ENCODE results near the gene SSH3.
A peak's percentile ranks its signal among the peaks of the same experiment; 100 is the strongest.

SSH3 gene

DNA sequence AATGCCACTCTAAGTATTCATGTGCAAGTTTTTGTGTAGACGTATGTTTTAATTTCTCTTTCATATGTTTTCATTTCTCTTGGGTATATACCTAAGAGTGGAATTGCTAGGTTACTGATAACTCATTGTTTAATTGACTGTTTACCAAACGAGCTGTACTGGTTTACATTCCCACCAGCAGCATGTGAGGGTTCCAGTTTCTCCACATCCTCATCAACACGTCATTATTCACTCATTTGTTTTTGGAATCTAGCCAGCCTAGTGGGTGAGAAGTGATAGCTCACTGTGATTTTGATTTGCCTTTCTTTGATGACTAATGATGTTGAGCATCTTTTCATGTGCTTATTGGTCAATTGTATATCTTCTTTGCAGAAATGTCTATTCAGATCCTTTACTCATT is 10.2 kb upstream of the SSH3 start:
- peak; percentile 55 for DNase-seq

DNA sequence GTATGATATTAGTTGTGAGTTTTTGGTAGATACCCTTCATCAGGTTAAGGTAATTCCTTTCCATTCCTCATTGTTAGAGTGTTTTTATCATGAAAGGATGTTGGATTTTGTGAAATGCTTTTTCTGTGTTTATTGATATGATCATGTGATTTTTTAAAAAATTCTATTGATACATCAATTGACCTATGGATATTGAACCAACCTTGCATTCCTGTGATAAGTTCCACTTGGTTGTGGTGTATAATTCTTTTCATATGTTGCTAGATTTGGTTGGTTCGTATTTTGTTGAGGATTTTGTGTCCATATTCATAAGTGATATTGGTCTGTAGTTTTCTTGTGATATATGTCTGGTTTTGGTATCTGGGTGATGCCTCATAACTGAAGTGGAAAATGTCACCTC is 7.5 kb upstream of the SSH3 start:
- peak; percentile 50 for DNase-seq

DNA sequence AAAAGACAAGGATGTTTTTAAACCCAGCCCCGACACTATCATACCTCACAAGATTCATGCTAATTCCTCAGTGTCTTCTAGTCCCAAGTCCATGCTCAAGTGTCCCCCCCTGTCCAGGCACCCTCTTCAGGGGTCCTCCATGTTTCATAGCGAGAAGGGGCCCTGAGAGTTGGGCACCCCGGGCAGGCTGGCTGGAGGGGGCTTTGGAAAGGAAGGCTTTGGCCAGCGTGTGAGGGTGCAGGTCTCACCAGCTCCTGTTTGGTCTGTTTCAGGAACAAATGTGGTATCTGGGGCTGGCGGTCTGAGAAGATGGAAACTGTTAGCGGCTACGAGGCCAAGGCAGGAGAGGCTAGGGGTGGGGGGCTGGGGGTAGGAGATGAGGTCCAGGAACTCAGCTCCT is 4.5 kb upstream of the SSH3 start:
- no peak for DNase-seq

DNA sequence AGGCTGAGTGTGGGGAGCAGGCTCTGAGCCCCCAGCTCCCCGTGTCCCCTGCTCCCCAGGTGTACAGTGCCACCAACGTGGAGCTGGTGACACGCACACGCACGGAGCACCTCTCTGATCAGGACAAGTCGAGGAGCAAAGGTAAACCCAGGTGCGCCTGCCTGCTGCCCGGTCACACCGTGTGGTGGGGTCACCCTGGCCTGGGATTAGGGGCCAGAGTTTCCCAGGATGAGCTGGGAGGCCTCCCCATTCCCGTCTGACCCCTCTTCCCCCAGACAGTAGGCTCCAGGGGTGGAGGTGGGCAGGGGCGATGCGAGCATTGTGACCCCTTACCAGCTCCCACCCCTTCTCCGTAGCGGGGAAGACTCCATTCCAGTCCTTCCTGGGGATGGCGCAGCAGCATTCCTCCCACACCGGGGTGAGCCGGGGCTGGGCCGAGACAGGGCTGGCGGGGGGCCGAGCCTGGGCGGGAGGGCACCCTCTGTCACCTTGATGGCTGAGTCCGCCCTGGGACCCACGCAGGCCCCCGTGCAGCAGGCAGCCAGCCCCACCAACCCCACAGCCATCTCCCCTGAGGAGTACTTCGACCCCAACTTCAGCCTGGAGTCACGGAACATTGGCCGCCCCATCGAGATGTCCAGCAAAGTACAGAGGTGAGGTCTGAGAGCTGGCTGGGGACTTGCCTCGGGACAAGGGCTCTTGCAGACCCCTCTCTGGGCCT is 3.7 kb upstream of the SSH3 start:
- no peak for DNase-seq

DNA sequence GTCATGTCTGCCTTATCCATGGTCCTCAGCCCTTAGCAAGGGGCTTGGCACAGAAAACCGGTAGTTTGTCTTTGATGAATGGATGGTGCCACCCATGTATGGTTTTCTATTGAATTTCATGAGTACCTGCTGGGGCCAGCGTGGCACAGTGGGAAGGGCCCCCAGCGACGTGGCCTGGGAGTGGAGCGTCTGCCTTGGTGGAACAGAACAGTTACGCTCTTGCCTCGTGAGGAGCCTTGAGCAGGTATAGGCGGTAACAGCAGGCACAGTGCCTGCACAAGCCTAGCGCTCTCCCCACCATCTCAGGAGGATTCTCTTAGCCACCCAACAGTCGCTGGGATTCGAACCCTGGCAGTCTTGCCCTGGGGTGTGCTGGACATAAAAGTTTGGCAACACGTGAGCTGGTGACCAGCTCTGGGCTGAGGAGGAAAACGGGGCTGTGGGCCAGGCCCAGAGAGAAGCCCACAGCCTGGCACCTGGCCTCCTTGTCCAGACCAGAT is 3.0 kb upstream of the SSH3 start:
- no peak for DNase-seq

DNA sequence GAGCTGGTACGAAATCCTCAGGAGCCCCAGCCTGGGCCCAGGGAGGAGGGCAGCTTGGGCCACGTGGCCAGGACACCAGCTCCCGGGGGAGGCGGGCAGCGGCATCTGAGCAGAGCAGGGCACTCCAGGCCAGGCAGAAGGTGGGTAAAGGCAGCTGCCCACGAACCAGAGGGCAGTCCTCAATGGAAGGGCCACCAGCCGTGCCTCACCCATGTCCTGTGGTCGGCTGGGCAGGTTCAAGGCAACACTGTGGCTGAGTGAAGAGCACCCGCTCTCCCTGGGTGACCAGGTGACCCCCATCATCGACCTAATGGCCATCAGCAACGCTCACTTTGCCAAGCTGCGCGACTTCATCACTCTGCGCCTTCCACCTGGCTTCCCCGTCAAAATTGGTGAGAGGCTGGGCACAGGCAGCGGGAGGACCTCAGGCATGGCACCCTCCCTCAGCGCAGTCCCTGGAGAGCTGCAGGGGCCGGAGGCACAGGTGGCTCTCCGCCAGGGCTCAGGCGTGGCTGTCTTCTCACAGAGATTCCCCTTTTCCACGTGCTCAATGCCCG is 2.5 kb upstream of the SSH3 start:
- DNase-seq = no peak

DNA sequence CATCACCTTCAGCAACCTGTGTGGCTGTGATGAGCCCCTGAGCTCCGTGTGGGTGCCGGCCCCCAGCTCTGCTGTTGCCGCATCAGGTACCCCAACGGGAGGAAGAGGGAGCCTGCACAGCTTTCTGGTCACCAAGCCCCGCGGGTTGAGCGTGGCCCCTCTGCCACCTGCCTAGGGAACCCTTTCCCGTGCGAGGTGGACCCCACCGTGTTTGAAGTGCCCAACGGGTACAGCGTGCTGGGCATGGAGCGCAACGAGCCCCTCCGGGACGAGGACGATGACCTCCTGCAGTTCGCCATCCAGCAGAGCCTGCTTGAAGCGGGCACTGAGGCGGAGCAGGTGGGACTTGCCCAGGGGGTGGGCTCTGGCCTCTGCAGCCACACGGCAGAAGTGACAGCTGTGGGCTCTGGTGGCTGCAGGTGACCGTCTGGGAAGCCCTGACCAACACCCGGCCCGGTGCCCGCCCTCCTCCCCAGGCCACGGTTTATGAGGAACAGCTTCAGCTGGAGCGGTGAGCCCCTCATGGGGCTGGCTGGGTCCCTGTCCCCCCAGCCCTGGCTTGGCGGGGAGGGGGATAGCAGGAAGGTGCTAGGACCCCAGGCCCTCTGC is 1.9 kb upstream of the SSH3 start:
- DNase-seq = no peak

DNA sequence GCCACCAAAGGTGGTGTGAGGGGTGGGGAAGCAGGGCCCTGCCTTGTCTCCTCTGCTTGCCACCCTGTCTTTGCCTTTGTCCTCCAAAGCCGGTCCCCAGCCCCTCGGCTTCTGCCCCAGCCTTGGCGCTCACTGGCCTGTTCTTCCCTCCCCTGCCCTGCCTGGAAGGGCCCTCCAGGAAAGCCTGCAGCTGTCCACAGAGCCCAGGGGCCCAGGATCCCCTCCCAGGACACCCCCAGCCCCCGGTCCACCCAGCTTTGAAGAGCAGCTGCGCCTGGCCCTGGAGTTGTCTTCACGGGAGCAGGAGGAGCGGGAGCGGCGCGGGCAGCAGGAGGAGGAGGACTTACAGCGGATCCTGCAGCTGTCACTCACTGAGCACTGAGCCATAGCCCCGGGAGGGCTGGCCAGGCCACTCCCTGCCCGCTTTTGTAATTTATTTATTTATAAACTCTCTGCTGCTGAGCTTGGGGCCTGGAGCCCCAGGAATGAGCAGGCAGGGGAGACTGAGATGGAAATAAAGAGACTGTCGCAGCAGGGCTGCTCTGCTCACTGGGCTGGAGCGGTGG is 1.3 kb upstream of the SSH3 start:
- DNase-seq = no peak

DNA sequence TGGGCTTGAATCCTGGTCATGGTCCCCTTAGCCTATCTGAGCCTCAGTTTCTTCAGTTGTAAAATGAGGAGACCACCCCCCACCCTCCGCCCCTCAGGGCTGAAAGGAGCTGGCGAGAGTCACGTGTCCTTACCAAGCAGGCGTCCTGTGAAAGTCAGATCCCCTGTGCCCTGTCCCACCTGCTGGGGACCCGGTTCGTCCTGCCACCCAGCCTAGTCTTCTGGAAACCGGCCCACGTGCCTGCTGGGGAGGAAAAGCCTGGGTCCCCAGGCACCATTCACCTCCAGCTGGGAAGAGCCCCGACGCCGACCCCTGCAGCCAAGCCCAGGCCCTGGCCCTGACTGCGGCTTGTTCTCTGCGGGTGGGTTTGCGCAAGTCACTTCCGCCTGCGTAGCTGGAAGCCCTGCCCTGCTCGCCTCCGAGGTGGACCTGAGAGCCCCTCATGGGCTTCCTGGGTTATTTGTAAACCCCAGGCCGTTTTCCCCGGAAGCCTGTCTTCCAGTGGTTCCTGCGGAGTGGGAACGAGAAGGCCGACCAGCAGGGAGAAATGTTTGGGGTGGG is 679 bp upstream of the SSH3 start:
- DNase-seq = peak; percentile 86

DNA sequence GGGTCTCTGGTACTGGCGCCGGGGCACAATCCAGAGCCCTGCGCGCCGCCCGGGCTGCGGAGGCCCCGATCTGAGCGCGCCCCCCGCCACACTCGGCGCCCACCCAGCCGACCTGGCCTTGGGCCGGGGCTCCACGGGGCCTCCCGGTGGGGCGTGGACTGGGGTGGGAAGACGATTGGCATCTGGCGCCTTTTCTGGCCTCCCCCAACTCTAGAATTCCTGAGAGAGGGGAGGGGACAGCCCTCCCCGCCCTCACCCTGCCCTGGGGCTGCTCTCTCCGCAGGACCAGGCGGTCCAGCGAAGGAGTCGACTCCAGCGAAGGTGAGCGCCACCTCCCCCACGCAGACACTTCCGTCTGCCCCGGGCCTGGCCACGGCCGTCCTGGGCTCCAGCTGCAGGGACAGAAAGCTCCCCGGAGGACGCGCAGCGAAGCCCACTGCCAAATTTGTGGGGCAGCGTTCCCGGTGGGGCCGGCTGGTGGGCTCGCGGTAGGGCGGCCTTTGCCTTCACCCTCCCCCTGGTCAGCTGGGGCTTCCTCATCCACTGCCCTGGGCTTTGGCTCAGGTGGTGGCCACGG is 593 bp downstream of the SSH3 start:
- DNase-seq = peak; percentile 49

DNA sequence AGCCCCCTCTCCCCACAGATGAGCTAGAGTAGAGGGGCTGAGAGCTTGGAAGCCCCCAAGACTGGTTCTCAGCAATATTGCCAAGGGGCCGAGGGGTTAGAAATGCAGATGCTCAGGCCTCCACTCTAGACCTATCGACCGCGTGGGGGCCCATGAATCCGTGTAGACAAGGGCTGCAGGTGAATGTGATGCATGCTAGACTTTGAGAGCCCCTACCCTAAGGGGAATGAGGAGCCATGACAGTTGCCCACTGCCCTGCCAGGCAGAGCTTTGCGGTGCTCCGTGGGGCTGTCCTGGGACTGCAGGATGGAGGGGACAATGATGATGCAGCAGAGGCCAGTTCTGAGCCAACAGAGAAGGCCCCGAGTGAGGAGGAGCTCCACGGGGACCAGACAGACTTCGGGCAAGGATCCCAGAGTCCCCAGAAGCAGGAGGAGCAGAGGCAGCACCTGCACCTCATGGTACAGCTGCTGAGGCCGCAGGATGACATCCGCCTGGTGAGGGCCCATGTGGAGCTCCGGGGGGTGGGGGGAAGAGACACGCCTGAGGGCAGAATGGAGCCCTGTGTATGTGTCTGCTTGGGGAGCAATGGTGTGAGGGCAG is 1.3 kb downstream of the SSH3 start:
- no peak for DNase-seq

DNA sequence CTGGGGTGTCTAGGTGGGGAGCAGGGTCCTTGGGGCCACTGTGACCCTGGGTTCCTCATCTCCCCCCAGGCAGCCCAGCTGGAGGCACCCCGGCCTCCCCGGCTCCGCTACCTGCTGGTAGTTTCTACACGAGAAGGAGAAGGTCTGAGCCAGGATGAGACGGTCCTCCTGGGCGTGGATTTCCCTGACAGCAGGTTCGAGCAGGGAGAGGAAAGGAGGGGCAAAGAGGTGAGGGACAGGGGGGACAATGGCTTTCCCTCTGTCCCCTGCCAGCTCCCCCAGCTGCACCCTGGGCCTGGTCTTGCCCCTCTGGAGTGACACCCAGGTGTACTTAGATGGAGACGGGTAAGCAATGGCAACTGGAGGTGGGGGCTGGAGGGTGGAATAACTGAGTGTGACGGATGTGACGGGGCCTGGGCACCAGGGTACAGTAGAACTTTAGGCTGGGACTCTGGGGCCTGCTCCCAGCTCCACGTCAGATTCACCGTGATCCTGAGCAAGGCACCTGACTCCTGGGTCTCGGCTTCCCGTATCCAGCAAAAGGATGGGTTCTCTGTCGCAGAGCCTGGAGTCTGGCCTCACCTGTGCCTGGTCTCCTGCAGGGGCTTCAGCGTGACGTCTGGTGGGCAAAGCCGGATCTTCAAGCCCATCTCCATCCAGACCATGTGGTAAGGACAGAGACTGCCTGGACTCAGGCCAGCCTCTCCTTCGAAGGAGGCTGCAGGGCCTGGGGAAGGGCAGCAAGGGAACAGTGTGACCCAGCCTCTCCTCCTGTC is 3.6 kb downstream of the SSH3 start:
- no peak for DNase-seq

DNA sequence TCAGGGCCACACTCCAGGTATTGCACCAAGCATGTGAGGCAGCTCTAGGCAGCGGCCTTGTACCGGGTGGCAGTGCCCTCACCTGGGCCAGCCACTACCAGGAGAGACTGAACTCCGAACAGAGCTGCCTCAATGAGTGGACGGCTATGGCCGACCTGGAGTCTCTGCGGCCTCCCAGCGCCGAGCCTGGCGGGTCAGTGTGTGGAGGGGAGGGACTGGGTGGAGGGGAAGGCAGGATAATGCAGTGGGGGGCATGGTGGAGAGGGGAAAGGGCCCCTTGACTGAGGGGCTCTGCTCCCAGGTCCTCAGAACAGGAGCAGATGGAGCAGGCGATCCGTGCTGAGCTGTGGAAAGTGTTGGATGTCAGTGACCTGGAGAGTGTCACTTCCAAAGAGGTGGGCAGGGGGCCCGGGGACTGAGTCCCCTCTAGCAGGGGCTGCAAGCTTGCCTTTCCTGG is 4.2 kb downstream of the SSH3 start:
- no peak for DNase-seq

DNA sequence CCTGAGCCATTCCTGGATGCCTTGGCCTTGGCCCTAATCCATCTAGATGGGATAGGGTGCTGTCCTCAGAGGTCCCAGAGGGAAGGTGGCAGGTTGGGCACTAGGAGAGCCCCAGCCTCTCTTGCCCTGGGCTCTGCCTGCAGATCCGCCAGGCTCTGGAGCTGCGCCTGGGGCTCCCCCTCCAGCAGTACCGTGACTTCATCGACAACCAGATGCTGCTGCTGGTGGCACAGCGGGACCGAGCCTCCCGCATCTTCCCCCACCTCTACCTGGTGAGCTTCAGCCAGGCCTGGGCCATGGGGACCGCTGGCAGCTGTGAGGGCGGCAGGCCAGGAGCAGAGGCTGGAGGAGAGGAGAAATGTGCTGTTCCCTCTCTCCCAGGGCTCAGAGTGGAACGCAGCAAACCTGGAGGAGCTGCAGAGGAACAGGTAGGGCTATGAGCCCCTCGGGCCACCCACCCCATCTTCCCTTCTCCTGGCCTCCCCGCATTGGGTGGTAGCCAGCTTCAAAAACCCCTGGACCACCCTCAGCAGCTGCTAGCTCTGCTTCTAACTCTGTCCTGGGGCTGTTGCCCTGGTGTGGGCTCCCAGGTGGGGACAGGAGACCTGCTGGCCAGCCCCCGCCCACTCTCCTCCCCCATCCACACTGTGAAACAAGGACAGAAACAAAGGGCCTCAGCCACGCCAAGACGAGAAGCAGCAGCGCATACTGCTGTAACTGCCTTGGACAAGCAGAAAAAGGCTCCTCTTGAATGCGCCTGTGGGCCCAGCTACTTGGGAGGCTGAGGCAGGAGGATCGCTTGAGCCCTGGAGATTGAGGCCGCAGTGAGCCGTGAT is 4.9 kb downstream of the SSH3 start:
- DNase-seq = no peak

DNA sequence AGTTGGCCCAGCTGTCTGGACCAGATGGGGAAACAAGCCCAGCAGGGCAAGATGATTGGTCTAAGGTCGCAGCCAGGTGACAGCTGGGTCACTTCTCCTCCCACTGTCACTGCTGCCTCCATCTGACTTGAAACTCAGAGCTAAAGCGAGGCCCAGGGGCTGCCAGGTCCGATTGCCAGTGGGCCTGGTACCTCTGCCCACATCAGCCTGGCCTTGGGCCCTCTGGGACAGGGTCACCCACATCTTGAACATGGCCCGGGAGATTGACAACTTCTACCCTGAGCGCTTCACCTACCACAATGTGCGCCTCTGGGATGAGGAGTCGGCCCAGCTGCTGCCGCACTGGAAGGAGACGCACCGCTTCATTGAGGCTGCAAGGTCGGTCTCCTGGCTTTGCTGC is 5.8 kb downstream of the SSH3 start:
- DNase-seq = no peak

DNA sequence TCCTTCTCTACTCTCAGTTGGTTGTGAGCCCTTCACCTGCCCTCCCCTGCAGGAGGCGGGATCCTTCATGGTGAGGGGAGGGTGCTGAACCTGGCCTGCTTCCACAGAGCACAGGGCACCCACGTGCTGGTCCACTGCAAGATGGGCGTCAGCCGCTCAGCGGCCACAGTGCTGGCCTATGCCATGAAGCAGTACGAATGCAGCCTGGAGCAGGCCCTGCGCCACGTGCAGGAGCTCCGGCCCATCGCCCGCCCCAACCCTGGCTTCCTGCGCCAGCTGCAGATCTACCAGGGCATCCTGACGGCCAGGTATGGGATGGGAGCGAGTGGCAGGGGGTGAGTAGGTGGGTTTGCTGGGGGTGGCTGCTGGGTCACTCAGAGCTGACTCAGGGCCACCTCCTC is 6.3 kb downstream of the SSH3 start:
- DNase-seq = no peak

DNA sequence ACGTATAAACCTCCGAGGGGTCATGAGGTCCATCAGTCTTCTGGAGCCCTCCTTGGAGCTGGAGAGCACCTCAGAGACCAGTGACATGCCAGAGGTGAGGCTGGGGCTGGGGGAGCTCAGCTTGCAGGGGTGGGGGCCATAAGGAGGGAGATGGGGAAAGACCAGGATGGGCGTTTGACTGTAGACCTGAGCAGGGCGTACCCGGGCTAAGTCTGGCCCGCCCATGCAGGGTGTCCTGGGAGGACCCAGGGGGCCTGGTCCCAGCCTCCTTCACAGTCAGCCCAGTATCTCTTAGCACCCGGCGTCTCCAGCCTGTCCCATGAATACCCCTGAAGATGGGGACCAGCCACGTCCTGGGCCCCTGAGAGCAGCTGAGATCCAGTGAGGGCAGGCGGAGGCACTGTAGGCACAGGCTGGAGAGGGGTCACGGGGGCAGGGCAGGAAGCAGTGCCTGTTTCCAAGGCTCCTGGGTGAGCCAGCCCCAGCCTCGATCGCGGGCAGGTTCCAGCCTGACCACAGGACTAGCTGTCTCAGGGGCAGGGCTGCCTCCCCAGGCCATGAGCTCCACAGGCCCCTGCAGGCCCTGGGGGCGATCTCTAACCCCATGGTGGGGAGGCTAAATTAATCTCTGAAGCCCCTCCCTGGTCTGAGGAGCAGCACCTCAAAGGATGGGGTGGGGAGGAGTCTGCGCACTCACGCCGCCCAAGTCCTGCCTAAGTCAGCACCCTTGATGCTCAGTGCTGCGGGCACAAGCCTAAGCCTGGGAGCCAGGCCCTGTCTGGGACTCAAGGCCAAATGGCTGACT is 7.1 kb downstream of the SSH3 start:
- DNase-seq = no peak

DNA sequence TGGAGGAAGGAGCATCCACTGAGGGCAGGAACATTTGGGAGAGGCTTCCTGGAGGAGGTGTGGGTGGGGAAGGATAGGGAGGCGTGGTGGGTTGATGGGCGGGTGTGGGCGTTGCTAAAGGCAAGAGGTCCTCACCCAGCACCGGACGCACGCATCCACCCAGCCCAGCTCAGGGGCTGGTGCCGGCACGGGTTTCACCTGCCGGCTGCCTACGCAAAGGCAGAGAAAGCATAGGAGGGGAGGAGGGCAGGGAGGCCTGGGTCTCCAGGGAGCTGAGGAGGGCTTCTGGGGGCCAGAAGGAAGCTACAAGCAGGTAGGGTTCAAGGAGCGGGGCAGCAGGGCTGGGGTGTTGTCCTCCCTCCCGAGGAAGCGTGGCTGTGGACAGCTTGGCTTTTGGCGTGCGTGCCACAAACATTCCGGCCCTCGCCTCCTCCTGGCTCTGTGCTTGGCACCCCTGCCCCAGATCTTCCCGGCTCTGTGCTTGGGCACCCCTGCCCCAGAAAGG is 7.8 kb downstream of the SSH3 start:
- no peak for DNase-seq

DNA sequence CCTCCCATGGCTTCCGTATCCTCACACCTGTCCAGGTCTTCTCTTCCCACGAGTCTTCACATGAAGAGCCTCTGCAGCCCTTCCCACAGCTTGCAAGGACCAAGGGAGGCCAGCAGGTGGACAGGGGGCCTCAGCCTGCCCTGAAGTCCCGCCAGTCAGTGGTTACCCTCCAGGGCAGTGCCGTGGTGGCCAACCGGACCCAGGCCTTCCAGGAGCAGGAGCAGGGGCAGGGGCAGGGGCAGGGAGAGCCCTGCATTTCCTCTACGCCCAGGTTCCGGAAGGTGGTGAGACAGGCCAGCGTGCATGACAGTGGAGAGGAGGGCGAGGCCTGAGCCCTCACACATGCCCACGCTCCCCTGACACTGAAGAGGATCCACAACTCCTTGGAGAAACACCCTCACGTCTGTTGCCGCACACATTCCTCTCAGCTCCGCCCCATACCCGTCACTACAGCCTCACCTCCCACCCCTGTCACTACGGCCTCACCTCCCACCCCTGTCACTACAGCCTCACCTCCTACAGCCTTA is 8.3 kb downstream of the SSH3 start:
- DNase-seq = no peak
